Gastroesophageal sphincter (tissue), 4 donors: ENCODE measurements around the gene ZNF146. TPM values are rescaled to one million over a fixed set of nuclear protein-coding genes. Genes with fewer than 3 reads are reported as not detected.

Source experiments
- ATAC-seq: fragments of 150-250 bp; one replicate; pipeline ENCODE4 v1.9.1; 2016; ENCODE audit warnings: mild to moderate bottlenecking, moderate library complexity
- H3K27ac ChIP-seq, 4 donors: fragments of 200-600 bp; sonication (generic) in 3 of 4; 1 replicate in 3 of 4; 2 replicates in 1 of 4; pipeline ENCODE4 v1.5.1; 2016 to 2019
- H3K27me3 ChIP-seq: fragments of 200-600 bp; sonication (generic); one replicate; pipeline ENCODE4 v1.5.1; 2019
- H3K36me3 ChIP-seq, 2 donors: fragments of 200-600 bp; sonication (generic); one replicate each; pipeline ENCODE4 v1.5.1; 2019; ENCODE audit warnings: control low read depth in 1 of 2
- H3K4me1 ChIP-seq, 3 donors: fragments of 200-600 bp; sonication (generic); 1 replicate in 2 of 3; 2 replicates in 1 of 3; pipeline ENCODE4 v1.5.1; 2016 to 2019; ENCODE audit warnings: control low read depth in 2 of 3
- H3K4me3 ChIP-seq, 2 donors: fragments of 200-600 bp; sonication (generic); one replicate each; pipeline ENCODE4 v1.5.1; 2019; ENCODE audit warnings: mild to moderate bottlenecking in 1 of 2, moderate library complexity in 1 of 2
- H3K9me3 ChIP-seq, 3 donors: fragments of 200-600 bp; sonication (generic); one replicate each; pipeline ENCODE4 v1.5.1; 2017 to 2019; ENCODE audit warnings: control low read depth in 2 of 3
- EP300 ChIP-seq: sonication (generic); formaldehyde crosslinking; IDR thresholded peaks from one replicate; pipeline ENCODE4 v1.6.1; 2017; ENCODE audit warnings: antibody characterized with exemption, mild to moderate bottlenecking
- POLR2A ChIP-seq, 2 donors: fragments of 450-650 bp; IDR thresholded peaks; one replicate each; pipeline ENCODE4 v1.6.1; 2017; ENCODE audit warnings: antibody characterized with exemption in 2 of 2, mild to moderate bottlenecking in 2 of 2, moderate library complexity in 1 of 2
- POLR2AphosphoS5 ChIP-seq: sonication (generic); formaldehyde crosslinking; IDR thresholded peaks from one replicate; pipeline ENCODE4 v1.6.1; 2017; ENCODE audit warnings: antibody characterized with exemption
- WGBS, 2 donors: methylation state at CpG; one replicate each; pipeline ENCODE4 v1.1.5; 2018; ENCODE audit warnings: low coverage in 1 of 2; 5-methylcytosine and 5-hydroxymethylcytosine counted together
- total RNA-seq, 4 donors: library from RNA; depleted of rRNA; stranded (reverse); fragments of >200 nt; gene quantifications; one replicate each; pipeline ENCODE4 v1.1.0, GENCODE V29; 2016
- TF ChIP-seq, protein P1 (sequence below), 4 experiments: fragments of 200-600 bp in 2 of 4; fragments of 450-650 bp in 2 of 4; sonication (generic) in 1 of 4; IDR thresholded peaks; one replicate each; pipeline ENCODE4 v1.5.1; 2017 to 2019; ENCODE audit warnings: antibody characterized with exemption in 4 of 4, mild to moderate bottlenecking in 2 of 4, moderate library complexity in 2 of 4

ZNF146 gene
- total RNA-seq, 4 donors from 2014 or later: 57.9 to 98.2 (median 75.2) TPM

DNA sequence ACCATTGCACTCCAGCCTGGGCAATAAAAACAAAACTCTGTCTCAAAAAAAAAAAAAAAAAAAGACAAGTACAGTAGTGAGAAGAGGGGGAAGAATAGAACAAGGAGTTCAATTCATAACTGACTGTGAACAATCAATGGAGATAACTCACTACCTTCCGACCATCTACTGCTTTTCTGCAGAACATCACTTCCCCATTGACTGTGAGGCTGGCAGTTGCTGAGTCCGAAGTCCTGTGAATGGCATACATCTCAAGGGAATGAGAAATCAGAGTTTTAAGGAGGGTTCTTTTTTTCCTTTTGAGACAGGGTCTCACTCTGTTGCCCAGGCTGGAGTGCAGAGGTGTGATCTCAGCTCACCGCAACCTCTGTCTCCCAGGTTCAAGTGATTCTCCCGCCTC lies 11.6 kb upstream of the ZNF146 start:
- H3K4me1 ChIP-seq: no peaks in the 10 kb centered on the region
- no peaks in the 10 kb centered on the region for H3K27me3 ChIP-seq
- H3K36me3 ChIP-seq: peaks cover 0 to 52% of the 10 kb centered on the region in 2 donors
- ATAC-seq: no peak
- 94 to 95% methylated on average over 2 to 4 of the region's 4 CpGs for WGBS, 2 donors
- TF ChIP-seq POLR2A (IDR thresholded peaks at IDR 0.05): no peak
- TF ChIP-seq, protein P1, sequence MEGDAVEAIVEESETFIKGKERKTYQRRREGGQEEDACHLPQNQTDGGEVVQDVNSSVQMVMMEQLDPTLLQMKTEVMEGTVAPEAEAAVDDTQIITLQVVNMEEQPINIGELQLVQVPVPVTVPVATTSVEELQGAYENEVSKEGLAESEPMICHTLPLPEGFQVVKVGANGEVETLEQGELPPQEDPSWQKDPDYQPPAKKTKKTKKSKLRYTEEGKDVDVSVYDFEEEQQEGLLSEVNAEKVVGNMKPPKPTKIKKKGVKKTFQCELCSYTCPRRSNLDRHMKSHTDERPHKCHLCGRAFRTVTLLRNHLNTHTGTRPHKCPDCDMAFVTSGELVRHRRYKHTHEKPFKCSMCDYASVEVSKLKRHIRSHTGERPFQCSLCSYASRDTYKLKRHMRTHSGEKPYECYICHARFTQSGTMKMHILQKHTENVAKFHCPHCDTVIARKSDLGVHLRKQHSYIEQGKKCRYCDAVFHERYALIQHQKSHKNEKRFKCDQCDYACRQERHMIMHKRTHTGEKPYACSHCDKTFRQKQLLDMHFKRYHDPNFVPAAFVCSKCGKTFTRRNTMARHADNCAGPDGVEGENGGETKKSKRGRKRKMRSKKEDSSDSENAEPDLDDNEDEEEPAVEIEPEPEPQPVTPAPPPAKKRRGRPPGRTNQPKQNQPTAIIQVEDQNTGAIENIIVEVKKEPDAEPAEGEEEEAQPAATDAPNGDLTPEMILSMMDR (IDR thresholded peaks at IDR 0.05): no peak
- no peak for TF ChIP-seq POLR2AphosphoS5
- no peak for TF ChIP-seq EP300
- no peak overlapping the region for H3K4me3 ChIP-seq
- H3K9me3 ChIP-seq: no peaks in the 10 kb centered on the region
- no peak overlapping the region for H3K27ac ChIP-seq

DNA sequence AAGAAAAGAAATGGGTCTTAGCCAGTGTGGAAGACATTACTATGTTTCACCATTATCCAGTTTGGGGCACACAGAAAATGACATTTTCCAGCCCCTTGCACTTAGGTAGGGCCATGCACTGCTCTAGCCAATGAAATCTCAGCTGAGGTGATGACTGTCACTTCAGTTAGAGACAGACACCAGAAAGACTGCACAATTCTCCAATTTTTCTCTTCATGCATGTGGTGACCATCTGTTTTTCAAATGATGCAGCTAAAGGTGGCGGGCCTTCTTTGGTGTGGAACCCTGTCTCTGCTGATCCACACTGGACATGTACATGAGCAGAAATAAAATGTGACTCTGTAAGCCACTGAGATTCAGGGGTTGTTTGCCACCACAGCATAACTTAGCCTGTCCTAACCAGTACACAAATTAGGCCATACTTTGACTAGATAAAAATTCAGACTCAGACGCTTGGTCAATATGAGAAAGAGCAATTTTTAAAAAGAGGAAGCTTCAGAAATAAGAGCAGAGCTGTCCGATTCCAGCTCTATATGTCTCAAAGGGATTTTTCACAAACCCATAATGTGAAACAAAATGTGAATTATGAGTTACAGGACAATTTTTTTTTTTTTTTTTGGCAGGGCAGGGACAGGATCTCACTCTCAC lies 7.2 kb upstream of the ZNF146 start:
- H3K9me3 ChIP-seq: no peaks in the 10 kb centered on the region
- WGBS, 2 donors: 86 to 97% methylated on average over 2 to 3 of the region's 3 CpGs
- H3K4me3 ChIP-seq: no peak overlapping the region
- H3K4me1 ChIP-seq: no peaks in the 10 kb centered on the region
- ATAC-seq: no peak
- H3K27me3 ChIP-seq: no peaks in the 10 kb centered on the region
- peaks cover 0 to 30% of the 10 kb centered on the region in 2 donors for H3K36me3 ChIP-seq
- H3K27ac ChIP-seq: no peak overlapping the region
- TF ChIP-seq, protein P1 (IDR thresholded peaks at IDR 0.05): no peak
- no peak for TF ChIP-seq POLR2A (IDR thresholded peaks at IDR 0.05)

DNA sequence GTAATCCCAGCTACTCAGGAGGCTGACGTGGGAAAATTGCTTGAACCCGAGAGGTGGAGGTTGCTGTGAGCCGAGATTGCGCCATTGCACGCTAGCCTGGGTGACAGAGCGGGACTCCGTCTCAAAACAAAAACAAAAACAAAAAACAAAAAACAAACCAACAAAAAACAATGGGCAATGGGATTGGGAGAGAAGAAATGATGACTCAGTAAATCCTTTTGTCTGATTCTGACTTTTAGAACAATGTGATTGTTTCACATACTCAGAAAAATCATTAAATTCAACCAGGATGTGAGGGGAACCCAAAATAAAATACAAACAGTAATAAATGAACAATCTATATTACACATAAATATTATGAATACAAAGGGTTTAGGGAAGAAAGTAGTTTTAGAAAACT lies 5.5 kb upstream of the ZNF146 start:
- no peak overlapping the region for H3K27ac ChIP-seq
- H3K27me3 ChIP-seq: no peaks in the 10 kb centered on the region
- 94% methylated on average over 7 of the region's 7 CpGs; no CpG with 5 or more reads in 1 of the 2 donors for WGBS, 2 donors
- no peaks in the 10 kb centered on the region for H3K9me3 ChIP-seq
- peaks cover 0 to 27% of the 10 kb centered on the region in 2 donors for H3K36me3 ChIP-seq
- ATAC-seq: no peak
- TF ChIP-seq EP300 (no peak), POLR2AphosphoS5 (no peak), POLR2A (IDR thresholded peaks at IDR 0.05) (no peak)
- H3K4me1 ChIP-seq: peaks cover 0 to 14% (median 4%) of the 10 kb centered on the region in 3 donors
- H3K4me3 ChIP-seq: no peak overlapping the region

DNA sequence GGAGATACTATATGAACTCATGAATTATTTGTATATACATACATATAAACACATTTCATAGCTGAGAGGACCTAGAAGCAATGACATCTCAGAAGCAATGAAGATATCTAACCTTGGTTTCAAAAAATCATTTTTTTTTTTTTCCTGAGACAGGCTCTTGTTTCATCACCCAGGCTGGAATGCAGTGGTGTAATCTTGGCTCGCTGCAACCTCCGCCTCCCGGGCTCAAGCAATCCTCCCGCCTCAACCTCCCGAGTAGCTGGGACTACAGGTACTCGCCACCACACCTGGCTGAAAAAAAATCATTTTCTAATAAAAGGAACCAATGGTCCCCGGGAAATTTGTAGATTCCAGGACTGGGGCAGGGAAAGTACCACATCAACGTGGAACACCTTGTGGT lies 4.4 kb upstream of the ZNF146 start:
- no peak overlapping the region for H3K4me3 ChIP-seq
- no peaks in the 10 kb centered on the region for H3K27me3 ChIP-seq
- peaks cover 0 to 16% of the 10 kb centered on the region in 2 donors for H3K36me3 ChIP-seq
- H3K4me1 ChIP-seq: peaks cover 0 to 14% (median 4%) of the 10 kb centered on the region in 3 donors
- WGBS, 2 donors: 74 to 90% methylated on average over 3 to 6 of the region's 8 CpGs
- ATAC-seq: no peak
- TF ChIP-seq, protein P1 (IDR thresholded peaks at IDR 0.05): no peak
- no peak for TF ChIP-seq POLR2A (IDR thresholded peaks at IDR 0.05)
- no peak for TF ChIP-seq POLR2AphosphoS5
- no peak for TF ChIP-seq EP300
- no peak overlapping the region for H3K27ac ChIP-seq
- H3K9me3 ChIP-seq: no peaks in the 10 kb centered on the region

DNA sequence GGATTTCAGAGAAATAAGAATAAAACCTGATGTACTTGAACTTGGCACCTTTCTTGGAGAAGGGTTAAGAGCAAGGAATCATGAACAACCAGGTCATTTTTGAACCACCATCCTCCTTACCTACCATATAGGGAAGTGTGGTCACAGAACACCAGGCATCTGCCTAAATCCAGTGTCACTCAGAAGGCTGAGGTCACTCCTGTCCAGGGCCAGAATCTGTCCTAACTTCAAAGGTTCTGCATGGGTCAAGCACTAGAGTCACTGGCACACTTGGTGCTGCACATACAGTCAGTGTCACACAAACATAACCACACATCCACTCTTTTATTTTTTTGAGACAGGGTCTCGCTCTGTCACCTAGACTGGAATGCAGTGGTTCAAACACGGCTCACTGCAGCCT lies 2.0 kb upstream of the ZNF146 start:
- H3K4me1 ChIP-seq: peaks cover 0 to 38% (median 14%) of the 10 kb centered on the region in 3 donors
- H3K27ac ChIP-seq: no peak overlapping the region
- no peak for ATAC-seq
- 63 to 76% methylated on average over 2 of the region's 2 CpGs for WGBS, 2 donors
- H3K36me3 ChIP-seq: no peaks in the 10 kb centered on the region
- no peak overlapping the region for H3K4me3 ChIP-seq
- TF ChIP-seq, protein P1 (IDR thresholded peaks at IDR 0.05): no peak
- TF ChIP-seq POLR2A (IDR thresholded peaks at IDR 0.05) (no peak), EP300 (no peak), POLR2AphosphoS5 (no peak)
- H3K27me3 ChIP-seq: no peaks in the 10 kb centered on the region
- no peaks in the 10 kb centered on the region for H3K9me3 ChIP-seq
